ENCODE data around the gene USHBP1.
A peak's percentile ranks its signal among the peaks of the same experiment; 100 is the strongest.

USHBP1 gene, protein sequence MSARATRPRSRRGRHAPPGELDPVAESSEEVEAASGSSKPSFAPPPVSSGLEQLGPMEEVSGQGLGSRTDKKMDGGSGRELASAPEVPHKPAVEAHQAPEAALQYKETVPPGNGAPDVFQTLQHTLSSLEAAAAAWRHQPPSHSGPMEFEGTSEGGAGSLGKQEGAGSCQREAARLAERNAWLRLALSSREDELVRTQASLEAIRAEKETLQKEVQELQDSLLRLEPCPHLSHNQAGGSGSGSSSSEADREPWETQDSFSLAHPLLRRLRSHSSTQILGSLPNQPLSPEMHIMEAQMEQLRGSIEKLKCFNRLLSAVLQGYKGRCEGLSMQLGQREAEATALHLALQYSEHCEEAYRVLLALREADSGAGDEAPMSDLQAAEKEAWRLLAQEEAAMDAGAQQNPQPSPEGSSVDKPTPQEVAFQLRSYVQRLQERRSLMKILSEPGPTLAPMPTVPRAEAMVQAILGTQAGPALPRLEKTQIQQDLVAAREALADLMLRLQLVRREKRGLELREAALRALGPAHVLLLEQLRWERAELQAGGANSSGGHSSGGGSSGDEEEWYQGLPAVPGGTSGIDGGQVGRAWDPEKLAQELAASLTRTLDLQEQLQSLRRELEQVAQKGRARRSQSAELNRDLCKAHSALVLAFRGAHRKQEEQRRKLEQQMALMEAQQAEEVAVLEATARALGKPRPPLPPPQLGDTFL

DNA sequence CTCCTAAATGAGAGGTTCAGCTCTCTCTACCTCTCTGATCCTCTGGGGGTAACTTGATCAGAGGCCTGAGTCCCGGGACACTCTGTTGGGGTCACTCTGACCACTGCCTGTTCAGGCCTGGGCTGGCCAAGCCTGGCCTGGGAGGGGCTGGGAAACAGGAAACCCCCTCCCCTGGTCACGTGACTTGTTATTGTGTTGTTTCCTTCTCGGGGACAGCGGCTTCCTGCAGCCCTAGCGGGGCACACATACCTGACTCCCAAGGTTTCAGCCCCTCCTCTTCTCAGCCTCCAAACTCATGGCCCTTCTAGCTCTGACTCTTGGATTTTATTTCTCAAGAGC, at the start of gene USHBP1:
TSS of gene USHBP1 (minus strand) at position 105 of the 339 bp plus-strand sequence. CDS start 446 bp downstream, outside the sequence.
- no peak for DNase-seq

DNA sequence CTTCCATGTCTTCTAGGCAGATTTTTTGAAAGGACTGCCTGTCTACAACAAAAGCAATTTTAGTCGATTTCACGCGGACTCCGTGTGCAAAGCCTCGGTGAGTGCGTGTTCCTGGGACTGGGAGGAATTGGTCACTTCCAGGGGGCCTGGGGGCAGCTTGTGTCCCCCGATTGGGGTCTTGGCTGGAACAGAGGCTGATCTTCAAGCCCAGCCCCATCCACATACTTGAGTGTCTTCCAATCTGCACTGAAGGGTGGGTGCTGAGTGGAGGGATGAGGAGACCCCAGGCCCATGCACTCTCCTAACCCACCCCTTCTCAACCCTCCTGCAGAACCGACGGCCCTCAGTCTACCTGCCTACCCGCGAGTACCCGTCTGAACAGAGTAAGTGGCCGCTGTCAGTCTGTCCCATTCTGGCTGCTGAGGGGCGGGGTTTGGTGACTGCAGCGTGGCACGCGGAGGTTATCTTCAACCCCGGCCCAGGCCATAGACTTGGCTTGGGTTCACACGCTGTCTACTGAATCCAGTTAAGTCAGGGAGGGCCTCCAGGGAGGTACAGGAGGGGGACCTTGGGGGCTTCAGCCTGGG, 49.6 kb upstream of the USHBP1 start:
- DNase-seq: no peak

DNA sequence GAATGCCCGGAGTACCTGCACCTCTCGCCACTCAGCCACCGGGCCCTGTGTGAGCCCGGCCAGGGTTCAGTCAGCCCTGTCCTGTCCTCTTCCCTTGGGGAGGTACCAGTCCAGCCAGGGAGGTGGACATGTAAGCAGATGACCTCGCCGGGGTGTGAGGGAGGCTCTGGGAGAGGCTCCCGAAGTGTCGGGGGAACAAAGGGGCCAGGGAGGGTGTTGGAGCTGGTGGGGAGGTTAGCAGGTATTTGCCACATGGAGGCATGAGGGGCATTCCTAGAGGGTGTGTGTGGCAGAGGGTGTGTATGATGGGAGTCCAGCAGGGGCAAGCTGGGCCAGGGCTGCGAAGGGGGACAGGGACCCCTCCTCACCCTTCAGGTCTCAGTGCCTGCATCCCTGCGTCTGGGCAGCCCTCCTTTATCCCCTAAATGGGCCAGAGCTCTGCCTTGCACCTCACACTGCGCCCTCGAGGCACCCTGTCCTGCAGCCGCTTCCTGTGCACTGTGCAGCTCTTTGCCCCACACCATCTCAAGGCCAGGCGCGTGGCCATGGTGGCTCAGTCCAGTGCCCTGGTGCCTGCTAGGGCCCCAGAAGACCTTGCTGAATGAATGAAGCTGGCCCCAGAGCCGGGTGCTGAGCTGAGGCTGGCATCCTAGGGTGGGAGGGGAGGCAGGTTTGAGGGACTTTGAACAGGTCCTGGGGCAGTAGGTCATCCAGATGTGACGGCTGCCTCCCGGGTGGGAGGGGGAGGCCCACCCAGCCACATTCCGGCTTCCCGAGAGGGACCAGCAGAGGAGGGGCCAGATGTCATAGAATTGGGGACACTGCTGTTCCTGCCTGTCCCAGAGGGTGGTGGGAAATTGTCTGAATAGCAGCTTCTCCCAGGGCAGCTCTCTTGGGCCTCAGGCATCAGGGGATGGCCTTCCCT, 47.9 kb upstream of the USHBP1 start:
- DNase-seq: no peak

GRCh38 chr19:17311455-17312188, 47.1 kb upstream of the USHBP1 start:
- DNase-seq: no peak

GRCh38 chr19:17309965-17310461, 45.5 kb upstream of the USHBP1 start:
- DNase-seq: no peak

DNA sequence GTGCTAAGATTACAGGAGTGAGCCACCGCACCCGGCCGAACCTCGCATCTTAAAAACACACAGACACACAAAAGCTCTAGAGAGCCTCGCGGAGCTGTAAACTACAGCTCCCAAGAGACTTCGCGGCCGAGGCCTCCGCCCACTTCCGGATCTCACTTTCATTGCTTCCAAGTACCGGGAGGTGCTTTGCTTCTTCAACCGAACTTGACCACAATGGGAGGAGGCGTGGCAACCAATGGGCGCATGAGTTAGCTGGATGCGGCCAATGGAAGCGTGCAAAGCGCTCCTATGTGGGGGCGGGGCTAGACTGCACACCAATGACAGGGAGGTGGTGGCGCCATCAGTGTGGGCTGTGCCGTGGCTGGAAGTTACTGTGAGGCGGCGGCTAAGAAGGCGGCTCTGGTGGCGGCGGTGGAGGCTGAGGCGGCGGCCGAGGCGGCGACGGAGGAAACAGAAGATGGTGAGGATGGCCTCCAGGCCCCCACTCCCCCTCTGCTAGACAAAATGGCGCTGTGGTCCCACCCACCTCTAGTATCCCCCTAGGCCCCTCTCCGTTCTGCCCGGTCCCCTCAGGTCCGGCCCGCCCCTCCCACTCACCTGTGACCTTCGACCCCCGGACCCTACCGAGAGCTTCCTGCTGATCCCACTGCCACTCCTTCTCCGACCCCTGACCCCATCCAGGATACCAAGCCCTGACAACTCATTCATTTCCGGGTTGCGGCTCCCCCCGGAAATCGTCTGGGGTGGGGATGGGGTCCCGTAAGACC, 44.8 kb upstream of the USHBP1 start, which contains the start of gene DDA1:
TSS of gene DDA1 (plus strand) at position 366 of the 767 bp plus-strand sequence. CDS start at position 458, 92 bp downstream.
- DNase-seq: peak; percentile 90 to 97 (median 95)

DNA sequence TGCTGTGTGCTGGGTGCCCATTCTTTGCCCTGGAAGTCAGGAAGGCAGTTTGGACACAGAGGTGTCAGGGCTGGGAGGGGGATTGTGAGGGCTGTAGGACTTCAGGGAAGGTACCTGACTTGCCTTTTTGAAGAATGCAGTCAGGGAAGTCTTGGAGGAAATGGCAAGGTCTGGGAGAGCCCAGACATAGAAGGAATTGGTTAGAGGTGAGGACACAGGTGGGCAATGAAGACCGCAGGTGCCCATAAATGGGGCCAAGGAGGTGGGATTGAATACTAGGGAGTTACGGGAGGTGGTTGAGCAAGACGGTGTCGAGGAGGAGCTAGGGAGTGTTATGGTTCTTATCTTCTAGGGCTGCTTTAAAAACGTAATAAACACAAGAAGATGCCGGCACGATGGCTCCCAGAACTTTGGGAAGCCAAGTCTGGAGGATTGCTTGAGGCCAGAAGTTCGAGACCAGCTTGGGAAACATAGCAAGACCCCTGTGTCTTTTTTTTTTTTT, 43.4 kb upstream of the USHBP1 start:
- no peak for DNase-seq

DNA sequence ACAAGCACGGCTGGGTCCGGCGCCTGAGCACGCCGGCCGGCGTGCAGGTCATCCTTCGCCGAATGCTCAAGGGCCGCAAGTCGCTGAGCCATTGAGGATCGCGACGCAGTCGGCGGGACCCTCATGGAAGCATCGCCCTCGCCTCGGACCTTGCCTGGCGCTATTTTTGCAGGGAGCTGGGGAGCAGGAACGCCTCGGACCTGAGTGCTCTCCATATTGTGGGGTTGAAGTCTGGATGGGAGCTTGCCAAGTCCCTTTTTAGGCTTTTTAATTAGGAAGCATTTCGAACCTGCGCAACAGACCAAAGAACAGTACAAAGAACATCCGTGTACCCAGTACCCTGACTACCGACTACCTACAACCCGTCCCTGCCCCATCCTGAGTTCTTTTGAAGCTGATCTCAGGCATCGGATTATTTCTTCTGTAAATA, 41.8 kb upstream of the USHBP1 start:
- no peak for DNase-seq

DNA sequence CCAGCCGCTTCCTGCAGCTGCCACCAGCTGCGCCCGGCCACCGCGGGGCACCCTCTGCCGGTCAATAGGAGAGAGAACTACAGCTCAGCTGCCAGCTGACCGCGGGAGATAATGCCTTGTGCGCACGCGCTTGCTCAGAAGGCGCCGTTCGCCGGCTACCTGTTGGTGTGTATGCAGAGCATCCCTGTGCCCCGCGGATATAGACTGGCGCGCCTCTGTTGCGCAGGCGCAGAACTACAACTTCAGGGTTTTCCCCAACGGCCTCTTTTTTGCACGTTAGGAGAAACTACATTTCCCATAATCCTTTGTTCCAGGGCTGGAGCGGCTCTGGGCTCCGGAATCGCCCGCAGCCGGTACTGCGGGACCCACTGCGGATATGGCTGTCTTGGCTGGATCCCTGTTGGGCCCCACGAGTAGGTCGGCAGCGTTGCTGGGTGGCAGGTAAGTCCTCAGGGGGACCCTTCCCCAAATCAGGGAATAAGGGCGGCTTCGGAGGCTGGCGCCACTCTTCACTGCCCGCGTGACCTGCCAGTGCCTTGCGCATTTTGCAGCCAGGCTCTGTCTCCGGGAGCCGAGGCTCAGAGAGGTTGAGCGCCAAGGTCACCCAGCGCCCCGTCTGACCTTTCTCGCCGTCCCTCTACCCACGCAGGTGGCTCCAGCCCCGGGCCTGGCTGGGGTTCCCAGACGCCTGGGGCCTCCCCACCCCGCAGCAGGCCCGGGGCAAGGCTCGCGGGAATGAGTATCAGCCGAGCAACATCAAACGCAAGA, 41.2 kb upstream of the USHBP1 start, which contains the start of gene MRPL34:
TSS of gene MRPL34 (plus strand) at position 356 of the 768 bp plus-strand sequence. CDS start at position 377, 21 bp downstream.
- peak; percentile 77 to 90 (median 84) for DNase-seq

DNA sequence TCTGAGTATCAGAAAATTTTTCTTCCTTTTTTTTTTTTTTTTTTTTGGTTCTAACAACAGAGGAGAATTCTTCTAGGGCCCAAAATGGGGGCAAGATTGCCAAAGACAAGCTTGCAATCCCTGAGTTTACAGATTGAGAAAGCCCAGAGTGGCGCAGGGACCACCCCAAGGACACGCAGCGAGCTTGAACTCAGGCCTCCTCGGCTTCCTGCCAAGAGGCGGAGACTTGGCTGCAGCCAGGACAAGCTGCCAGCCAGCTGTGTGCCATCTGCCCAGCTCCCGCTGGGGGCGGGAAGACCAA, 40.6 kb upstream of the USHBP1 start:
- no peak for DNase-seq

GRCh38 chr19:17304386-17305215, 40.1 kb upstream of the USHBP1 start:
- DNase-seq: no peak

GRCh38 chr19:17303940-17304267, 39.4 kb upstream of the USHBP1 start:
- DNase-seq: no peak

GRCh38 chr19:17303167-17303939, 38.8 kb upstream of the USHBP1 start, which contains the start of gene ABHD8:
Gene ABHD8 (minus strand): TSS chr19:17303425. CDS start chr19:17301616, 1,809 bp downstream.
- DNase-seq: peak; percentile 83 to 88 (median 84)

DNA sequence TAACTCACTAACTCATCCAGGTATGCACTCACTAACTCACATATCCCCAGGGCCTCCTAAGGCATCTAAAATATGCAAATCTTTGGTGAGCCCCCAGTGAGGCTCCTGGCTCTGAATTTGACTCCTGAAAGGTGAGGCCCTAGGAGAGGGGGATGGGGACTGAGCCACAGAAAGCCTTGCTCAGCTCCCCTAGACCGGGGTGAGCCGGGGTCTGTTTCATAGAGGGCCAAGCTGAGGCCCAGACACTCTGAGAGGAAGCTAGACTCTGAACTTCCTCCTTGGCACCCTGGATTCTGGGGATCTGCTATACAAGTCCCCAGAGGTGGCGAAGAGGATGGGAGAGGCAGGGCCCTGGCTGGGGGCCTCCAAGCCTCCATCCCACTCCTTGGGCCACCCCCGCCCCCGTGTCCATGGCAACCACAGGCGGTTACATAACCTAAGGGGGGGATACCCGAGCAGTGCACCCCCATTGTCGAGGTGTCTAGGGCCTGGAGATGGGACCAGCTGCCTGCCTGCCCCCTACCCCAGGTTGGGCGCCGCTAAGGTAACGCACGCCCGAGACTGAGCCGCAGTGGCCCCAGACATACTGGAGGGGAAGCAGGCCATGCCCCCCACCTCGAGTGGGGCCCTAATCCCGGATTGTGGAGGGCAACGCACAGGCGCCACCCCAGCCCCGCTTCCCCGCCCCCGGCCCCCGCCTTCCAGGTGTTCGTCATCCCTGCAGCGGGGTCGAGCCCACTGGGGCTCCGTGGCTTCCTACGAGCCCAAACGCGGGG, 38.0 kb upstream of the USHBP1 start:
- no peak for DNase-seq

- DNase-seq: no peak
Observed at GRCh38 chr19:17300992-17301619, 36.6 kb upstream of the USHBP1 start.

DNA sequence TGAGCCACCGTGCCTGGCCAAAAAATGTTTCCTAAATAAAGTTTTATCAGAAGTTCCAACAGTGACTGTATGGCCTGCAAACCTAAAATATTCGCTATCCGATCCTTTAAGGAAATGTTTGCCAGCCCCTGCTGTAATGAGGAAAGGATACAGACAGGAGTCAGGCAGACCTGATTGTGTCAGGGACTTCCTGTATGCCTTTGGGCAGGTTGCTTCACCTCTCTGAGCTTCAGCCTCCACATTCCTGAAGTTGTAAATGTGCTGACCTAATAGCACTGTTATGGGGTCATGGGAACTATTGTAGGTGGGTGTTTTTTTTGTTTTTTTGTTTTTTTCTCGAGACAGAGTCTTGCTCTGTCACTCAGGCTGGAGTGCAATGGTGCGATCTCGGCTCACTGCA, 32.4 kb upstream of the USHBP1 start:
- no peak for DNase-seq

- DNase-seq: no peak
Observed at GRCh38 chr19:17296273-17296672, 31.7 kb upstream of the USHBP1 start.

Data from activated CD4-positive, CD25-positive, alpha-beta regulatory T cell (primary cell).